DND-41 (cell line): ENCODE results near the gene EPAS1.

ENCODE experiments used
- CTCF ChIP-seq: IDR thresholded peaks from 2 replicates; pipeline ENCODE4 v1.5.1; 2012; ENCODE audit warnings: borderline replicate concordance, low read length, moderate library complexity, mild to moderate bottlenecking; ENCODE audit not compliant: poor library complexity, severe bottlenecking; ENCODE audit errors: extremely low read depth
- EZH2 ChIP-seq: IDR thresholded peaks from 3 replicates; pipeline ENCODE4 v1.6.1; 2012; ENCODE audit warnings: borderline replicate concordance, low read depth, mild to moderate bottlenecking, moderate library complexity, low read length, inconsistent platforms; ENCODE audit not compliant: severe bottlenecking

GRCh38 chr2:46381263-46381849 lies 84.1 kb downstream of the EPAS1 start:
- TF ChIP-seq CTCF (no peak), EZH2 (no peak)
